Panc1 (cell line): ENCODE data around the gene LINGO1.

Experiments
- CTCF ChIP-seq: fragments of 450-650 bp; IDR thresholded peaks from 2 replicates; pipeline ENCODE4 v1.5.1; 2017; ENCODE audit warnings: mild to moderate bottlenecking
- POLR2AphosphoS5 ChIP-seq: IDR thresholded peaks from 2 replicates; pipeline ENCODE4 v1.6.1; 2012; ENCODE audit warnings: mild to moderate bottlenecking, low read depth, low read length, moderate library complexity
- REST ChIP-seq, 2 experiments: IDR thresholded peaks; 2 replicates each; pipeline ENCODE4 v1.6.1; 2011 to 2012; ENCODE audit warnings: low read depth in 2 of 2, control low read depth in 1 of 2, low read length in 1 of 2, mild to moderate bottlenecking in 1 of 2, moderate library complexity in 1 of 2; ENCODE audit not compliant: insufficient read depth in 1 of 2
- SIN3A ChIP-seq: IDR thresholded peaks from 2 replicates; pipeline ENCODE4 v1.6.1; 2012; ENCODE audit warnings: low read depth, mild to moderate bottlenecking, low read length, moderate library complexity, borderline replicate concordance; ENCODE audit not compliant: insufficient read depth

- TF ChIP-seq POLR2AphosphoS5 (no peak), CTCF (no peak), SIN3A (no peak), REST (IDR thresholded peaks at IDR 0.05; ENCODE audit: insufficient read depth in 1 of 2, low read depth in 2 of 2, low read length in 1 of 2) (no peak)
Observed at GRCh38 chr15:77596821-77597803, 35.6 kb downstream of the LINGO1 start.
